ENCODE results near the gene PSMA7. TPM values are rescaled to one million over a fixed set of nuclear protein-coding genes. Genes with fewer than 3 reads are reported as not detected.

Gene PSMA7
- total and polyA plus RNA-seq, 2 of the 8 experiments (the other 6 are each of a cell fraction or from before 2014, with no cell fraction given), result 361 to 648 TPM

- CTCF ChIA-PET (ENCODE audit: partially characterized antibody), result interaction anchor here (1.1 kb wide), 1 partner anchor 12 kb away, joined by 3 read pairs; no protein-coding TSS in a partner anchor
- POLR2A ChIA-PET (ENCODE audit: partially characterized antibody), result interaction anchor here (1.1 kb wide), 1 partner anchor 26 kb away, joined by 3 read pairs; no protein-coding TSS in a partner anchor
- no peak for TF ChIP-seq GTF2F1 (IDR thresholded peaks at IDR 0.05; ENCODE audit: borderline replicate concordance, low read depth, low read length)
- no peak for TF ChIP-seq NANOG (IDR thresholded peaks at IDR 0.05; ENCODE audit: insufficient read depth, low read depth, low read length, poor library complexity, severe bottlenecking)
- no peak for TF ChIP-seq SP4 (IDR thresholded peaks at IDR 0.05; ENCODE audit: low read length)
- no peak for TF ChIP-seq ZNF274 (IDR thresholded peaks at IDR 0.05; ENCODE audit: borderline replicate concordance, extremely low read depth, low read length)
Observed at GRCh38 chr20:62186887-62187866, 44.0 kb upstream of the PSMA7 start.

More at GRCh38 chr20:62186887-62187866, 44.0 kb upstream of the PSMA7 start:
- Histone ChIP-seq H3K4me2 (ENCODE audit: insufficient read depth in 1 of 2, low read depth in 2 of 2, low read length in 2 of 2) (no peak overlapping the region), H3K27ac (ENCODE audit: low read depth, low read length) (no peak overlapping the region), H2AK5ac (ENCODE audit: low read depth, low read length) (no peak overlapping the region), H3K4me1 (replicated peaks in 1 of 4; ENCODE audit: control insufficient read depth in 3 of 4, insufficient read depth in 4 of 4, low read length in 3 of 4) (peaks cover 0 to 5% (median 1%) of the 10 kb centered on the region in 4 experiments; a peak in 3 of 7 replicates), H3K23ac (ENCODE audit: insufficient read length) (no peak overlapping the region), H3K23me2 (ENCODE audit: low read depth, low read length) (peaks cover 3% of the 10 kb centered on the region), H3K9me3 (ENCODE audit: insufficient read depth in 2 of 2, low read depth in 1 of 2, low read length in 1 of 2) (no peaks in the 10 kb centered on the region), H4K5ac (ENCODE audit: insufficient read length, low read depth, low read length) (no peak overlapping the region), H2AFZ (ENCODE audit: low read length) (no peak overlapping the region), H3K79me2 (ENCODE audit: control insufficient read depth in 1 of 2, insufficient read depth in 2 of 2, low read length in 2 of 2) (peaks cover 6 to 34% of the 10 kb centered on the region in 2 experiments; a peak in 3 of 4 replicates), H4K91ac (replicated peaks; ENCODE audit: insufficient read length, low read length) (no peak overlapping the region), H4K20me1 (replicated peaks in 1 of 2; ENCODE audit: control insufficient read depth in 1 of 2, insufficient read depth in 2 of 2, low read length in 2 of 2) (peaks cover 4 to 5% of the 10 kb centered on the region in 2 experiments), H3K56ac (replicated peaks; ENCODE audit: insufficient read length, low read depth, low read length) (no peak overlapping the region), H2BK12ac (ENCODE audit: low read depth, low read length) (no peak overlapping the region), H3K14ac (ENCODE audit: insufficient read length) (no peak overlapping the region), H3K36me3 (ENCODE audit: control insufficient read depth in 2 of 4, insufficient read depth in 4 of 4, low read length in 3 of 4) (no peaks in the 10 kb centered on the region; a peak in 1 of 8 replicates), H2BK5ac (ENCODE audit: low read depth, low read length) (no peak overlapping the region), H3K18ac (ENCODE audit: extremely low read depth, low read length) (no peak overlapping the region), H3K4me3 (ENCODE audit: extremely low read depth in 1 of 4, insufficient read depth in 2 of 4, low read depth in 3 of 4, low read length in 4 of 4) (no peak overlapping the region), H2BK20ac (ENCODE audit: low read length) (no peak overlapping the region), H2BK15ac (ENCODE audit: low read length) (no peak overlapping the region), H2BK120ac (replicated peaks; ENCODE audit: low read depth, low read length) (no peak overlapping the region), H3K9ac (replicated peaks in 1 of 4; ENCODE audit: extremely low read depth in 1 of 4, low read depth in 3 of 4, low read length in 3 of 4) (0 out of 7 replicates have a peak overlapping the region, but pooled peaks of 1 of the 4 experiments have one; percentile 15), H4K8ac (ENCODE audit: extremely low read depth, insufficient read depth, low read length) (no peak overlapping the region), H3K27me3 (replicated peaks in 1 of 4; ENCODE audit: control insufficient read depth in 3 of 4, extremely low read depth in 1 of 4, insufficient read depth in 3 of 4, low read length in 3 of 4) (no peaks in the 10 kb centered on the region), H3K79me1 (ENCODE audit: low read depth, low read length) (peaks cover 13% of the 10 kb centered on the region; the same call in 1 of the 2 replicates), H3K4ac (replicated peaks; ENCODE audit: insufficient read length, low read depth, low read length) (no peak overlapping the region)
- FAIRE-seq (no peak), DNase-seq (ENCODE audit: low read depth in 1 of 2, low spot score in 2 of 2) (no peak)
- WGBS, 2 experiments (ENCODE audit: extremely low coverage in 1 of 2, insufficient coverage in 1 of 2, insufficient read length in 1 of 2, insufficient replicate concordance in 2 of 2, low coverage in 1 of 2, low lambda C conversion rate in 2 of 2, missing lambda C conversion rate in 1 of 2), result 93% methylated on average over 13 of the region's 13 CpGs; no CpG with 5 or more reads in 1 of the 2 experiments
